H1 (cell line): ENCODE data around the gene CSF2. TPM values are rescaled to one million over a fixed set of nuclear protein-coding genes. Genes with fewer than 3 reads are reported as not detected.

Source experiments
- CTCF ChIA-PET: fragments of 300-600 bp; sonication (Branson Sonifier 250); formaldehyde crosslinking; loops from one replicate; lab custom pipeline; 2021; ENCODE audit not compliant: partially characterized antibody; lab: Charles Lee
- POLR2A ChIA-PET: fragments of 300-600 bp; sonication (Branson Sonifier 250); formaldehyde crosslinking; loops from one replicate; lab custom pipeline; 2021; ENCODE audit warnings: inconsistent platforms; ENCODE audit not compliant: partially characterized antibody; lab: Charles Lee
- DNase-seq, 2 experiments: peaks; one replicate each; pipeline versions ENCODE4 v3.0.0 to v3.0.0-alpha.2; 2010 to 2022; ENCODE audit warnings: low spot score in 2 of 2, low read depth in 1 of 2, mixed read lengths in 1 of 2
- FAIRE-seq: peaks from 2 replicates; lab custom pipeline; 2011; peaks lifted over from hg19 to GRCh38; lab: Jason Lieb, UNC
- H2AFZ ChIP-seq: 2 replicates; pipeline ENCODE4 v1.8.1; 2012; ENCODE audit warnings: low read length, inconsistent platforms
- H2AK5ac ChIP-seq: 2 replicates; pipeline ENCODE4 v1.6.1; 2013; ENCODE audit warnings: low read depth, low read length
- H2BK120ac ChIP-seq: replicated peaks from 2 replicates; pipeline ENCODE3; 2013; ENCODE audit warnings: low read depth, low read length, inconsistent platforms
- H2BK12ac ChIP-seq: 2 replicates; pipeline ENCODE4 v1.6.1; 2013; ENCODE audit warnings: low read depth, low read length
- H2BK15ac ChIP-seq: 2 replicates; pipeline ENCODE4 v1.6.1; 2013; ENCODE audit warnings: low read length
- H2BK20ac ChIP-seq: 2 replicates; pipeline ENCODE4 v1.6.1; 2013; ENCODE audit warnings: low read length
- H2BK5ac ChIP-seq: 2 replicates; pipeline ENCODE4 v1.6.1; 2013; ENCODE audit warnings: low read depth, low read length
- H3K14ac ChIP-seq: 2 replicates; pipeline ENCODE4 v1.6.1; 2013; ENCODE audit warnings: inconsistent platforms; ENCODE audit not compliant: insufficient read length
- H3K18ac ChIP-seq: 2 replicates; pipeline ENCODE4 v1.6.1; 2013; ENCODE audit warnings: low read length; ENCODE audit errors: extremely low read depth
- H3K23ac ChIP-seq: 2 replicates; pipeline ENCODE4 v1.6.1; 2013; ENCODE audit warnings: inconsistent platforms; ENCODE audit not compliant: insufficient read length
- H3K23me2 ChIP-seq: 2 replicates; pipeline ENCODE4 v1.6.1; 2013; ENCODE audit warnings: low read depth, low read length
- H3K27ac ChIP-seq: 2 replicates; pipeline ENCODE4 v1.6.1; 2011; ENCODE audit warnings: low read depth, low read length, inconsistent platforms
- H3K27me3 ChIP-seq, 4 experiments: replicated peaks in 1 of 4; 1 replicate in 1 of 4; 2 replicates in 3 of 4; pipeline versions ENCODE4 v1.6.1 to v1.8.1; 2011 to 2013; ENCODE audit warnings: low read length in 3 of 4, mild to moderate bottlenecking in 3 of 4, inconsistent platforms in 2 of 4, mixed read lengths in 2 of 4, moderate library complexity in 1 of 4; ENCODE audit not compliant: control insufficient read depth in 3 of 4, insufficient read depth in 3 of 4; ENCODE audit errors: extremely low read depth in 1 of 4
- H3K36me3 ChIP-seq, 4 experiments: 2 replicates each; pipeline versions ENCODE4 v1.6.1 to v1.8.1; 2011 to 2013; ENCODE audit warnings: mild to moderate bottlenecking in 4 of 4, low read length in 3 of 4, moderate library complexity in 2 of 4, control low read depth in 1 of 4, inconsistent platforms in 1 of 4; ENCODE audit not compliant: insufficient read depth in 4 of 4, control insufficient read depth in 2 of 4
- H3K4ac ChIP-seq: replicated peaks from 2 replicates; pipeline ENCODE3; 2013; ENCODE audit warnings: low read length, low read depth, mixed read lengths, inconsistent platforms; ENCODE audit not compliant: insufficient read length
- H3K4me1 ChIP-seq, 4 experiments: replicated peaks in 1 of 4; 1 replicate in 1 of 4; 2 replicates in 3 of 4; pipeline versions ENCODE4 v1.6.1 to v1.8.1; 2011 to 2013; ENCODE audit warnings: low read length in 3 of 4, inconsistent platforms in 2 of 4, mixed read lengths in 1 of 4; ENCODE audit not compliant: insufficient read depth in 4 of 4, control insufficient read depth in 3 of 4
- H3K4me2 ChIP-seq, 2 experiments: 2 replicates each; pipeline versions ENCODE4 v1.6.1 to v1.8.1; 2011 to 2013; ENCODE audit warnings: low read depth in 2 of 2, low read length in 2 of 2, control low read depth in 1 of 2, inconsistent platforms in 1 of 2, mild to moderate bottlenecking in 1 of 2; ENCODE audit not compliant: insufficient read depth in 1 of 2
- H3K4me3 ChIP-seq, 4 experiments: fragments of 200-600, 300-600 bp in 1 of 4; sonication (generic), shearing (Covaris generic), sonication (Bioruptor Twin) in 1 of 4; 2 replicates each; pipeline versions ENCODE4 v1.5.1 to v1.8.1; 2011 to 2016; ENCODE audit warnings: low read length in 4 of 4, low read depth in 3 of 4, control low read depth in 2 of 4, inconsistent platforms in 2 of 4, mild to moderate bottlenecking in 2 of 4, mixed read lengths in 1 of 4, moderate library complexity in 1 of 4; ENCODE audit not compliant: insufficient read depth in 2 of 4; ENCODE audit errors: extremely low read depth in 1 of 4
- H3K56ac ChIP-seq: replicated peaks from 2 replicates; pipeline ENCODE3; 2013; ENCODE audit warnings: low read depth, mild to moderate bottlenecking, mixed read lengths, low read length, inconsistent platforms; ENCODE audit not compliant: insufficient read length
- H3K79me1 ChIP-seq: 2 replicates; pipeline ENCODE4 v1.6.1; 2013; ENCODE audit warnings: low read depth, low read length, control low read depth
- H3K79me2 ChIP-seq, 2 experiments: 2 replicates each; pipeline versions ENCODE4 v1.6.1 to v1.8.1; 2012 to 2013; ENCODE audit warnings: low read length in 2 of 2, mild to moderate bottlenecking in 2 of 2, inconsistent platforms in 1 of 2; ENCODE audit not compliant: insufficient read depth in 2 of 2, control insufficient read depth in 1 of 2
- H3K9ac ChIP-seq, 4 experiments: replicated peaks in 1 of 4; 1 replicate in 1 of 4; 2 replicates in 3 of 4; pipeline versions ENCODE4 v1.6.1 to v1.8.1; 2011 to 2013; ENCODE audit warnings: low read depth in 3 of 4, low read length in 3 of 4, control low read depth in 2 of 4, mild to moderate bottlenecking in 2 of 4, moderate library complexity in 2 of 4, inconsistent platforms in 1 of 4; ENCODE audit errors: extremely low read depth in 1 of 4
- H3K9me3 ChIP-seq, 2 experiments: 2 replicates each; pipeline versions ENCODE4 v1.6.1 to v1.8.1; 2012 to 2013; ENCODE audit warnings: mild to moderate bottlenecking in 2 of 2, moderate library complexity in 2 of 2, control low read depth in 1 of 2, inconsistent platforms in 1 of 2, low read depth in 1 of 2, low read length in 1 of 2, mixed read lengths in 1 of 2; ENCODE audit not compliant: insufficient read depth in 2 of 2
- H4K20me1 ChIP-seq, 2 experiments: replicated peaks in 1 of 2; 2 replicates each; pipeline versions ENCODE3 to v1.8.1; 2011 to 2013; ENCODE audit warnings: inconsistent platforms in 2 of 2, low read length in 2 of 2, mild to moderate bottlenecking in 1 of 2; ENCODE audit not compliant: insufficient read depth in 2 of 2, control insufficient read depth in 1 of 2
- H4K5ac ChIP-seq: 2 replicates; pipeline ENCODE4 v1.6.1; 2013; ENCODE audit warnings: low read length, low read depth, mixed read lengths, inconsistent platforms; ENCODE audit not compliant: insufficient read length
- H4K8ac ChIP-seq: 2 replicates; pipeline ENCODE4 v1.8.0; 2013; ENCODE audit warnings: mild to moderate bottlenecking, moderate library complexity, low read length, inconsistent platforms; ENCODE audit not compliant: insufficient read depth; ENCODE audit errors: extremely low read depth
- H4K91ac ChIP-seq: replicated peaks from 2 replicates; pipeline ENCODE3; 2013; ENCODE audit warnings: low read length, mixed read lengths, inconsistent platforms; ENCODE audit not compliant: insufficient read length
- CHD2 ChIP-seq: IDR thresholded peaks from 2 replicates; pipeline ENCODE4 v1.6.1; 2012; ENCODE audit warnings: low read length, improper control_type of control experiment
- CTBP2 ChIP-seq: IDR thresholded peaks from 2 replicates; pipeline ENCODE4 v1.7.0; 2011; ENCODE audit warnings: borderline replicate concordance, mild to moderate bottlenecking, moderate library complexity, mixed read lengths, low read length; ENCODE audit not compliant: insufficient read depth, insufficient read length
- JUN ChIP-seq: IDR thresholded peaks from 2 replicates; pipeline ENCODE4 v1.6.1; 2011; ENCODE audit warnings: low read depth, mild to moderate bottlenecking, improper control_type of control experiment, low read length
- POLR2AphosphoS5 ChIP-seq: IDR thresholded peaks from 2 replicates; pipeline ENCODE4 v1.6.1; 2011; ENCODE audit warnings: low read depth, low read length
- TAF7 ChIP-seq: optimal IDR thresholded peaks from 2 replicates; pipeline ENCODE3; 2011; ENCODE audit warnings: low read depth, mild to moderate bottlenecking, inconsistent platforms, low read length, moderate library complexity, borderline replicate concordance
- TCF12 ChIP-seq: IDR thresholded peaks from 2 replicates; pipeline ENCODE4 v1.6.1; 2011; ENCODE audit warnings: low read depth, mild to moderate bottlenecking, low read length
- TEAD4 ChIP-seq: IDR thresholded peaks from 2 replicates; pipeline ENCODE4 v1.6.1; 2012; ENCODE audit warnings: low read depth, low read length, inconsistent platforms, mixed read lengths
- YY1 ChIP-seq: IDR thresholded peaks from 2 replicates; pipeline ENCODE4 v1.6.1; 2011; ENCODE audit warnings: low read depth, mild to moderate bottlenecking, low read length
- WGBS, 2 experiments: shearing (Covaris generic) in 1 of 2; methylation state at CpG; one replicate each; pipeline versions ENCODE4 v1.1.6 to v1.1.7; 2013 to 2015; ENCODE audit warnings: low lambda C conversion rate in 2 of 2, mixed read lengths in 2 of 2, inconsistent platforms in 1 of 2, low coverage in 1 of 2, missing lambda C conversion rate in 1 of 2; ENCODE audit not compliant: insufficient replicate concordance in 2 of 2, insufficient coverage in 1 of 2, insufficient read length in 1 of 2; ENCODE audit errors: extremely low coverage in 1 of 2, missing lambda C conversion rate in 1 of 2; 5-methylcytosine and 5-hydroxymethylcytosine counted together
- polyA plus RNA-seq, 7 experiments: library from polyadenylated mRNA; depleted of rRNA in 3 of 7; stranded (reverse) in 5 of 7; unstranded in 2 of 7; fragments of >200 nt in 5 of 7; fragments of 200-250 nt in 2 of 7; gene quantifications; 1 replicate in 5 of 7; 2 replicates in 1 of 7; 4 replicates in 1 of 7; pipeline versions ENCODE4 v1.2.1 to v1.2.3, GENCODE V29; 2011 to 2013; ENCODE audit warnings: missing spikeins in 2 of 7, mixed read lengths in 2 of 7
- total RNA-seq: library from RNA; stranded (reverse); fragmentation: NEBNext Ultra II Directional; extraction: Animal tissue kit (Norgen Biotek cat#: 25700); gene quantifications from 2 replicates; pipeline ENCODE4 v1.2.1, GENCODE V29; 2021

CSF2 gene
- total and polyA plus RNA-seq, 2 of the 8 experiments (the other 6 are each of a cell fraction or from before 2014, with no cell fraction given): not detected

- Histone ChIP-seq H3K4ac (no peak overlapping the region), H2AK5ac (no peak overlapping the region), H3K4me3 (no peak overlapping the region), H2BK20ac (no peak overlapping the region), H4K20me1 (no peaks in the 10 kb centered on the region), H2BK120ac (no peak overlapping the region), H3K27me3 (no peaks in the 10 kb centered on the region), H3K79me2 (no peaks in the 10 kb centered on the region), H3K56ac (no peak overlapping the region), H2AFZ (no peak overlapping the region), H2BK15ac (no peak overlapping the region), H3K4me2 (no peak overlapping the region), H3K27ac (no peak overlapping the region), H3K23ac (no peak overlapping the region), H3K9ac (no peak overlapping the region), H3K14ac (no peak overlapping the region), H4K91ac (no peak overlapping the region), H3K4me1 (peaks cover 0 to 2% (median 0%) of the 10 kb centered on the region in 4 experiments; a peak in 1 of 7 replicates), H3K79me1 (no peaks in the 10 kb centered on the region), H3K9me3 (no peaks in the 10 kb centered on the region), H2BK12ac (no peak overlapping the region), H3K23me2 (no peaks in the 10 kb centered on the region), H3K18ac (no peak overlapping the region), H4K8ac (no peak overlapping the region), H4K5ac (no peak overlapping the region), H3K36me3 (no peaks in the 10 kb centered on the region), H2BK5ac (no peak overlapping the region)
- ChIA-PET CTCF (interaction anchor here (0.6 to 6.5 kb wide), 3 partner anchors 14 to 482 kb away, joined by 3 to 42 read pairs (median 4); no protein-coding TSS in a partner anchor), POLR2A (no interaction called here)
- TF ChIP-seq TAF7 (no peak), YY1 (no peak), POLR2AphosphoS5 (no peak), CHD2 (no peak), CTBP2 (no peak), TEAD4 (no peak), TCF12 (no peak), JUN (no peak)
- WGBS, 2 experiments: 89% methylated on average over 13 of the region's 13 CpGs; no CpG with 5 or more reads in 1 of the 2 experiments
- FAIRE-seq (no peak), DNase-seq (no peak)
Observed at GRCh38 chr5:132070460-132071337, 2.9 kb upstream of the CSF2 start.
